Adrenal gland (tissue), 5 donors: ENCODE data around the gene MAML3.

ENCODE experiments used
- CTCF ChIP-seq, 6 experiments: fragments of 450-650 bp in 4 of 6; fragments of 200-600 bp in 2 of 6; sonication (generic) in 1 of 6; IDR thresholded peaks; 1 replicate in 5 of 6; 2 replicates in 1 of 6; pipeline versions ENCODE4 v1.5.1 to v1.8.0; 2016 to 2021; ENCODE audit warnings: antibody characterized with exemption in 6 of 6, mild to moderate bottlenecking in 2 of 6, moderate library complexity in 1 of 6
- POLR2A ChIP-seq, 2 donors: fragments of 450-650 bp; IDR thresholded peaks; one replicate each; pipeline ENCODE4 v1.6.1; 2017; ENCODE audit warnings: antibody characterized with exemption in 2 of 2, mild to moderate bottlenecking in 2 of 2, moderate library complexity in 1 of 2
- donor health status: DM: no; HTN: no; CAD: no.

DNA sequence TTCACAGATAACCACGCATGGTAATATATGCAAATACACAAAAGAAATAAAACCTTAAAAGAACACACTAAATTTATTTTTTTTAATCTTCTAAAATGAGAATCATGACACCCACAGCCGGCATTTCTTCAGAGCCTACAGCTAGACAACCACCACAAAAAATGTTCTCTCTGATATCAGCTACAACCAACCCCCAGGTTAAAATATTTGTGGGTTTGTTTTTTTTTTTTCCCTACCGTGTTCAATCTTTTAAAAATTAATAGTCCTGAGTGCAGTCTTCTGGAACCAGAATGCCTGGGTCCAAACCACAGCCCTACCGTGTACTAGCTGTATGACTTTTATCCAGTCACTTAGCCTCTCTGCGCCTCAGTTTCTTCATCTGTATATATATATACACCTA lies 36.0 kb downstream of the MAML3 start:
- TF ChIP-seq CTCF (IDR thresholded peaks at IDR 0.05) (no peak), POLR2A (IDR thresholded peaks at IDR 0.05) (no peak)
